GM18519 (cell line): Measurements from ENCODE around the gene SCNN1B.
"Not testable (repeated sequence)": the region's sequence is repeated elsewhere in the genome, so short reads cannot be mapped to it uniquely, and the experiment has no call there.

Experiments used
- ATAC-seq: cut with Tn5 transposase; IDR thresholded peaks from one replicate; pipeline ENCODE4 v1.9.1; 2021; ENCODE audit warnings: mild to moderate bottlenecking, moderate library complexity; ENCODE audit not compliant: unreplicated experiment, low FRiP score

SCNN1B gene

DNA sequence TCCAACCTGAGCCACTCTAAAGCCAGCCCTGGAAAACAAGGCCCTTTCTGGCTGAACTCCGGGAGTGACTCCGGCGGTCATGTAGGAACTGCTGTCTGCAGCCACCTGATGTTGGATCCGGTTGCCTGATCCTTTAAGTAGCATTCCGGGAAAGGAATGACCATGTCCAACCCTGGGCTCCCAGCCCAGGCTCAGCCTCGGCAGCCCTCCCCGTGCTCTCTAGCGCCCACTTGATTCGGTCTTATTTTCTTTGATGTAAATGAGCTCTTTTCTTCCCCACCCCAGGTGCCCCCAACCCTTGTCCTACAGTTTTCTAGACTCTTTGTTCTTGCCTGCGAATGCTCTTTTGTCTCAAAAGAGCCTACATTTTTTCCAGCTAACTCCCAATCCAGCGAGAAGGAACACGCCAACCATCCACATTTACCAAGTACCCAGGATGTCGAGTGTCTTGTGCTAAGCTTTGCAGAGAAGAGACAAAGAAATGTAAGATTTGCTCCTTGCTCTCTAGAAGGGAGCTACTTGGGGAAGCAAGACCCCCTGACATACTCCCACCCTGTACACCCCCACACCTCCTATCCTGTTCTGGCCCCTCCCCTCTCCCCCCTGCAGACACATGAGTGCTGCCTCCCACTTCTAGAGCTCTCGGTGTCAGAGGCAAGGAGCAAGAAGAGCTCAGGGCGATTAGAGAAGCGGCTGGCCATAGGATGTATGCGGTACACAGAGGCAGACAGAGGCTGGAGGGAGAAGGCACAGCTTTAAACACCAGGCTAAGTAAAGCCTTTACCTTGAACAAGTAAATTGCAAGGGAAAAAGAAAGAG, 97.1 kb downstream of the SCNN1B start:
- ATAC-seq = no peak

DNA sequence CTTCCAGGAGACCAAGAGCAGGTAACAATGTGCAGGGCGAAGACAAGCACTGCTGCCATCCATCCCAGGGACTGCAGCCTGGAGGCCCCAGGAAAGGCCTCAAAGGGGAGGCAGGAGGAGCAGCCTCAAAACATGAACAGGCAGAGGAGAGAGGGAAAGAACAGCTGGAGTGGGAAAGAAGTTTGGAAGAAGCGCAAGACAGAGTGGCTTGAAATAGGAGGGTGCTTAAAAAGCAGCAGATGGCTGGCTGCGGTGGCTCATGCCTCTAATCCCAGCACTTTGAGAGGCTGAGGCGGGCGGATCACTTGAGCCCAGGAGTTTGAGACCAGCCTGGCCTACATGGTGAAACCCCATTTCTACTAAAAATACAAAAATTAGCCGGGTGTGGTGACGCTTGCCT, 98.3 kb downstream of the SCNN1B start:
- ATAC-seq = not testable (repeated sequence)

DNA sequence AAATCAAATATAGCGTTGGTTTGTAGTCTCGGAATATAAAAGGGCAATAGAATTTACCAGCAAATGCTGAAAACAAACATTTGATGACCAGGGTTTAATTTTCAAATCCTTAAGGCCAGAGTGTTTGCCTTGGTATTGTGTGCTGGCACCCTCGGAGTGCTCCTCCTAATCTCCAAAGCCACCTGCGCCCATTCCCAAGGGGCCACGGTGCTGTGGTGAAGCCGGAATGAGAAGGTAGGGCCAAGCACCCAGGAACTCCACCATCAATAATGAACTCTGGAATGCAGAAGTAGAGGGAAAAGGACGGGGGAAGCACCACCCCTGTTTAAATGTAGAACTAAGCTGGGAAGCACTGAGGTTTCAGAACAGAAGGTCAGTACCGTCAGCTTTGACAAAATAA, 99.0 kb downstream of the SCNN1B start:
- no peak for ATAC-seq

DNA sequence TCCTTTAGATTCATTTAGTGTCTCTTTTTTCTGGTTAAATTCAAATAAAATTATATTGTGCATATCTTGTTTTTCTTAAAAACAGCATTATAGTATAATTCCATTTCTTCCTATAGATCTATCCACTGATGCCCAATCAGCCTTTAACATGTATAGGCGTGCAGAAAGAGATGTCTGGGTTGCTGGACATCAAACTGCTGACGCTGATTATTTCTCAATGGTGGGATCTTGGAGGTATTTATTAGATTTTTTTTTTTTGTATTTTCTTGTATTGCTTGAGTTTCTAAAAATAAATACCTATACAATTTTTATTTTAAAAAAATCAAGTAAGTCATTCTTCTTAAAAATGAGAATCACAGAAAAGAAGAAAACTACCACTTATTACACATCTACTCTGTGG, 100.0 kb downstream of the SCNN1B start:
- no peak for ATAC-seq

DNA sequence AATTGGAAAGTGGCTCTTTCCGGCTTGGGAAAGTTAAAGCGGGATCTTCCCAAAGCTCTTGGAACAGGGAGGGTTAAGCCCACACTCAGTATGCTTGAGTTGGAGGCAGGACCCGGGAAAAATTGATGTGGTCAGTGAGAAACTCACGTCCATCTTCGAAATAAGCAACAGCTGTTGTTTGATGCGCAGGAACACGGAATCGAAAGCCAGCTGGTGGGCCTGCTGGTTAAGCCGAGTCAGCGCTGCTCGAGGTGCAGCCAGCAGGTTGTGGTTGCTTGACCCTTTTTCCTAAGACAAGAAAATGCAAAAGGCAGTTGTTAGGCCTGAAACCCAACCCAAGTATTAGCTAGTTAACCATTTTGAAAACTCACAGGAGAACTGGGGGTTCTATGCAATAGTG, 101.4 kb downstream of the SCNN1B start:
- no peak for ATAC-seq

DNA sequence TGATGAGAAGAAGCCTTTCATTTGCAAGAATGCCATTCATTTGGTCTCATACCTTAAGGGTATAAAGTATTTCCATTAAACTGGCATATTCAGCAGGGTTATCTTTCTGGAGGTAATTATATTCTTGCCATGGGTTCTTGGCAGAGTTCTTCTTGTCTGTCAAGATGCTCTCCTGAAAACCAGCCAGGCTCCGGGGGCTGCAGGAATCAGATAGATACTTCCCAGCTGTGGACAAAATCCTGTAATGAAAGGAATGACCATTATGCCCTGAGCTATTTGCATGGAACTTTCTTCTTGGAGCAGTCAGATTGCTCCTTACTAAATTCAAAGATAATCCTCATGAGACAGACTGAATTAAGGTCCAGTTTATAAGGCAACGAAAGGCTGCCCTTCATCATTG, 103.9 kb downstream of the SCNN1B start:
- no peak for ATAC-seq

DNA sequence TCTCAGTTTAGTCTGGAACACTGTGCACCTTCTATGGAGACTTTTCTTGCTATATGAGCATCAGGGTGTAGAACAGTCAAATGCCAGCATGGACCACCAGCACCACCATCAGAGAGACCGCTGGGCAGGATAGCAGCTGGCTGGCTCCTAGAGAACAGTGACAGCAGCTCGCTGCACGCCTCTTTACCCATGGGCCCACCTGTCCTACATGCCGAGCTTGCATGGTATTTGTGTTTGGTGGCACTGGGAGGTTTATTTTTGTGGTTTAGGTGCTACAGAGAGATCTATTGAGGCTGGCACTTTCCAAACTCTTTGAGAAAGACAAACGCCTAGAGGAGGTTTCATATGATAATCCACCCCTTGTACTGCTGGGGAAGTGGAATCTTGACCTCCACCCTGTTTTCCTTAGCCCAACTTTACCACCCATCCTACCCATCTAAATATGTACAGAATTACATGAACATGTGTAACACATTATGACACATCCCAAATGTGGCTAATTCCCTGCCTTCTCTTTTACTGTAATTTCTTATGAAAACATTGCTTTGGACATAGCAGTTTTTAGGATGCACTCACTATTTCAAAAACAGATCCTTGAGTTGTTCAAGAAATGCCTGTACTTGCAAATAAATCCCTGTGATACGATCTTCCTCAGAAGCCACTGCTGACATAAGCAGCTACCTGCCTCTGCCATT, 104.6 kb downstream of the SCNN1B start:
- ATAC-seq = no peak

DNA sequence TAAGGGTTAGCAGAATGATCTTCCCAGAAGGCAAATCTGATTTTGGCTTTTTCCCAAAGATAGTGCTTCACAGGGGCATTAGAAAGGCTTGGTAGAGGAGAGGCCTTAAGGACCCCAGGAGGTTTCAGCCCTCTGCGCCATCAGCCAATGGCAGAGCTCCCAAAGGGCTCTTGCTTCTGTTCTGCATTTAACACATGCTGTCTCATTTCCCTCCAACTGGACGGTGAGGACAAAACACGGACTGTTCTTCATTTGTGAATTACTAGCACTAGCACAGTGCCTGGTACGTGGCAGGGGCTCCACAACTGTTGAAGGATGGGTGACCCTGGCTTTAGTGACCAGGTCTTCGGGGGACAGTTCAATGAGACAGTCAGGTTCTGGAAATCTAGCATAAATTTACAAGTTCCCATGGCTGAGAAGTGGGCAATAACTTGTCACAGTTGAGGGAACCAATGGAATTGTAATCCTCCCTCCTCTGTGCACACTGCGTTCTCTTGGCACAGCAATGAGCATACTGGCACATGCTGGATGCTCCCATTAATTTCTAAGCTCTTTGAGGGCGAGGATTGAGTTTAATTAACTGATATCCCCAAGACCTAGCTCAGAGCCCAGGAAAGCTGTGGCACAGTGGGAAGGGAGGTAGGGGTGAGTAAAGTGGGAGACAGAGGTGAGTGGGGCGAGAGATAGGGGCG, 105.5 kb downstream of the SCNN1B start:
- ATAC-seq = no peak

DNA sequence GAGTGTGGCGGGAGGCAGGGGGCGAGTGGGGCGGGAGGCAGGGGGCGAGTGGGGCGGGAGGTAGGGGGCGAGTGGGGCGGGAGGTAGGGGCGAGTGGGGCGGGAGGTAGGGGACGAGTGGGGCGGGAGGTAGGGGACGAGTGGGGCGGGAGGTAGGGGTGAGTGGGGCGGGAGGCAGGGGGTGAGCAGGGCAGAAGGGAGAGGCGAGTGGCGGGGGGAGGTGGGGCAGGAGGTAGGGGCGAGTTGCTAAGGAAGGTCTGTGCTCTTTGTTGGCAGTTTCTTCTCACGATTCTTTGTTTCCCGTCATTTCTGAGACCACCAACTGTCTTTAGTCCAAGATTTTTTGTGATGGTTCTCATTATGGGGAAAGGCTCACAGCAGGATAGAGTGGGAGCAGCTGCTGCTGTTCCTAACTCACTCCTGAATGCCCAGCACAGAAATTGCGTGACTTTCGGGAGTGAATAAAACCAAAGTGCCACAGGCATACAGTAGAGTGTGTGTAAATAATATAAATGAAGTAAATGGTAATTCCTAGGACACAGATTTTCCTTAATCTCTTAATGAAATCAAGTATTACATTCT, 106.2 kb downstream of the SCNN1B start:
- no peak for ATAC-seq

DNA sequence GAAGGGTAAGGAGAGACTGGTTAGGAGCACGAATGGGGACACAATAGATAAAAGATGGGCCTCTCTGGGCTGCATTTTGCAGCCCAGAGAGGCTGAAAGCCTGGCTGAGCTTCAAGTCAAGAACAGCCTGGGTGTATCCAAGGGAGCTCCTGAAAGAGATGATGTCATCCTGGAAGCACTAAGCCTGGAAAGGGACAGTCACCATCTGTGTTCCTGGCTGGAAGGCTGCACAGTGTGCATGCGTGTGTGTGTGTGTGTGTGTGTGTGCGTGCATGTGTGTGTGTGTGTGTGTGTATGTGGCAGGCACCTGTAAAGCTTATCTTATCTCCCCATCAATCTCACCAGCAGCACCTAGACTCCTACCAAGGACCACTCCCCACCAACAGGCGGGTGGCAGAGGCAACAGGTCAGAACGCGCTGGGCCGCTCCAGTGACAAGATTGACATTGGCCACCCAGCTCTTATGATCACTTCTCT, 106.8 kb downstream of the SCNN1B start:
- no peak for ATAC-seq

DNA sequence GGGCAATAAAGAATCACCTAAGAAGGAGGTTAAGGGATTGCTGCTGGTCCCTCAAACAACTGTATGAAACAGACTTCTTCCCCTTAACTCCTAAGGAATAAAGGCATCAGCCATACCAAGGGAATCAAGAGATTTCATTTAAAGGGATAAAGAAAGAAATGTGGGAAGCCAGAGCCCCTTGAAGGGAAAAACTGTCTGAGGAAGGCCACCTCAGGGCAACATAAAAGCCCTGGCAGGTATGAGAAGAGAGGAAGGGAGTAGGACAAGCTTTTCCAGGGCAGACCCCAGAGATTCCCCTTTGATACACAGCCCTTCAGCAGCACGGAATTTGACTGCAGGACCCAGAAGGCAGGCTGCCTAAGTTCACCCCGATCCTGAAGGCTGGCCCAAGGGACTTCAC, 107.4 kb downstream of the SCNN1B start:
- ATAC-seq = no peak

DNA sequence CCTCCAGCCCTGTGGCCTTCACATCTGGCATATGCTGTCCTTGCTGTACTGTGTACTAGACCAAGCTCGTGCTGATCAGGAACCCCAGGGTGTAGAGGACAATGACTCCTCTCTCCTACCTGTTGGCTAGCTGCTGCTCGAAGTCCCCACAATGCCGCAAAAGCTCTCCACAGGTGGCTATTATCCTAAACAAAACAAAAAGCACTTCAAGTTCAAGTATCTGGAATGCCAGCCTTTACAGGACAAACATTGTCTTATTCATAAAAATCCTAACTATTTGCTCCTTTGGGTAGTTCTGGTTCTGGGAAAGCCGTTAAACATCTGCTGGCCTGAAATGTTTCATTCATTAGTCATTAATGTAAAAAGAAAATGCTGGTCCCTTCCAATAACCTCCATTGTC, 108.1 kb downstream of the SCNN1B start:
- ATAC-seq = no peak

DNA sequence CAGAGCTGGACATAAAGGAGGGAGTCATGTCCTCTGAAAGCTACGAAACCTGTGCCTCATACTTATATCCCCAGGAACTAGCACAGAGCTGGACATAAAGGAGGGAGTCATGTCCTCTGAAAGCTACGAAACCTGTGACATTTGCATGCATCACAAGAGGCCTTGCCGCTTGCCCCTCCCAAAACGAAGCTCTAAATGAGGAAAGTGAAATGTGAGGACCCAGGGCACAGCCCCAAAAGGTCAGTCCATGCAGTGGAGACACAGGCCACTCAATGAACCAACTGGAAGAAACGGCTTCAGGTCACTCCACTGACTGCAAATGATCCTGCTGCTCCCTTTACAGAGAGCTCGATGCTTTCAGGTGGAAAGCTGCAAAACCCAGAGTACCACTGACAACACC, 112.6 kb downstream of the SCNN1B start:
- no peak for ATAC-seq

DNA sequence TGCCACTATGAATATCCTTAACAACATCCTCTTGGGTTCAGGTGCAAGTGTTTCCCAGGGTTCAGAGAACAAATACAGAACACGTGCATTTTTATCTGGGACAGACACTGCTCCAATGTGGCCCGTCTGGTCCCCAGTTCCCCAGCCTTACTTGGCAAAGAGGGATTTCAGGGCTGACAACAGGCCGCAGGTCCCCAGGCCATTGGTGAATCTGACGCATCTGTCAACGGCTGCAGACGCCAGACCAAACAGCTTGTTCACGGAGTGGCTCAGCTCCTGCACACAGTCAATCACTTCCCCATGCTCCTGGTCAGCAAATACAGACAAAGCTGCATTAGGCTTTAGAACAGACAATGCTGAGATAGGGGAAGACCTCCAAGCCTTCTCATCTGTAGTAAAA, 114.7 kb downstream of the SCNN1B start:
- ATAC-seq = no peak

DNA sequence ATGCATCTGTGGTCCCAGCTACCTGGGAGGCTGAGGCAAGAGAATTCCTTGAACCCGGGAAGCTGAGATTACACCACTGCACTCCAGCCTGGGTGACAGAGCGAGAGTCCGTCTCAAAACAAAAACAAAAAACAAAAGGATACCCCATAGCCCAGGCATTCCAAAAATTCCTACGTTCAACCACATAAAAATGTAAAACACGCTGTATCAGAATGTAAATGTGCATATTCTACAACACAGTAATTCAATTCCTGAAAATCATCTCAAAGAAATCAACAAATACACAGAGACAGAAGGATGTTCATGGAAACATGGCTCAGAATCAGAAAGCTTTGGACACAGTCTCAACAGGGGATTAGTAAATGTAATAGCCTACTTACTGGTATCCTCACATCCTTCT, 117.9 kb downstream of the SCNN1B start:
- no peak for ATAC-seq

DNA sequence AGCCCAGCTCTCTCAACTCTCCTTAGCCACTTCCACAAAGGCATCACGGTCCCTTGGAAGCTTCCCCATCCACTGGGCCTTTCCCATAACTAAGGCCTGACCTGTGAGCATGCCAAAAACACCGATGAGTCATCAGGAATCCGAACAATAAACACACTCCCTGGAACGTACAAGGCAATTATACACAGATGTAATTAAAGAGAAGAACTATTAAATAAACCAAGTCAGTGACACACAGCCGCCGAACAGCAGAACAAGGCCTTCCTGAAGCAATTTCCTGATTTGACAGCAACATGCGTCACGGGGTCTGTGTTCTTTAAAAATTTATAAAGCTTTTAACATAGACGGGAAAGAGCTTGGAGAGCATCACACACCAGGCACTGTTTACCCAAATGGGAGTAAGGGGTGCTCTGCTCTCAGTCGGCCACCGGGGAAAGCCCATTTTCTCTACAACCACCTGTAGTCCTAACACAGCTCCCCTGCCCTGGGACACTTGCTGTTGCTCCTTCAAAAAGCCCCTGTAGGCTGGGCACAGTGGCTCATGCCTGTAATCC, 121.5 kb downstream of the SCNN1B start:
- no peak for ATAC-seq

DNA sequence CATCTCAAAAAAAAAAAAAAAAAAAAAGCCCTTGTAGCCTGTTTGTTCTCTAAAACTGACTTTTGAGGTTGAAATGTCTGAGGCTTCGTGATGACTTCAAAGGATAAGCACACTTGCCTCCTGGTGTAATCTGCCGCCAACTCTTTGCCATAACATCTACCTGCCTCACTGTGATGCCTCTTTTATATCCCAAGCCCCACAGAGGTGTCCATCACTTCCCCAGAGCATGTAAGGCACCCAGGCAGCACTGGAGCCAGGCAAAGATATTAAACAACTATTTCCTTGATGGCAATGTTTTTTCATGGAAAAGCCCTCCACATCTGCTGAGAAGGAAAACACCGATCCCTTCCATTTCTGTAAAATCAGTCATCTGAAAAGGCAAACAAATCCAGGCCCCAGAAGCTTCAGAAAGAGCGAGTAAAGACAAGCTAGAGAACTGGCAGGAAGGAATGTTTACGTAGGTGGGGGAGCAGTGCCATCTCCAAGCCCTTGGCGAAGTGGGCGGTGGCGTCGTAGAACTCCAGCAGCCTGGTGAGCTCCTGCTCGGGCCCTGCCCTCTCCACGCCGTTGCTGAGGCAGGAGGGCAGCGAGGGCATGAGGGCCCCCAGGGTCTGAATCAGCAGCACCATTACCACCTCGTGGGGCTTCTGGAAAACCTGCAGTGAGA, 122.3 kb downstream of the SCNN1B start:
- ATAC-seq = no peak

DNA sequence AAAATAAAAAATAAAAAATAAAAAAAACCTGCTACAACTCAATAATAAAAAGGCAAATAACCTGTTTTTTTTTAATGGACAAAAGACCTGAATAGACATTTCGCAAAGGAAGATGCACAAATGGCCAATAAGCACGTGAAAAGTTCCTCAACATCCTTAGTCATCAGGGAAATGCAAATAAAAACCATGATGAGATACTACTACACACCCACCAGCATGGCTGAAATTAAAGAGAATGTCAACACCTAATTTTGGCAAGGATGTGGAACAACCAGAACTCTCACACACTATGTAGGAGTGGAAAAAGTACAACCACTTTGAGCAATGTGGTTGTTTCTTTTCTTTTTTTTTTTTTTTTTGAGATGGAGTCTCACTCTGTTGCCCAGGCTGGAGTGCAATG, 126.2 kb downstream of the SCNN1B start:
- no peak for ATAC-seq
